HG03460 (cell line): Measurements from ENCODE around the gene ZNF629.

Experiments used
- ATAC-seq: cut with Tn5 transposase; IDR thresholded peaks from one replicate; pipeline ENCODE4 v1.9.1; 2021; ENCODE audit not compliant: unreplicated experiment

ZNF629 gene

DNA sequence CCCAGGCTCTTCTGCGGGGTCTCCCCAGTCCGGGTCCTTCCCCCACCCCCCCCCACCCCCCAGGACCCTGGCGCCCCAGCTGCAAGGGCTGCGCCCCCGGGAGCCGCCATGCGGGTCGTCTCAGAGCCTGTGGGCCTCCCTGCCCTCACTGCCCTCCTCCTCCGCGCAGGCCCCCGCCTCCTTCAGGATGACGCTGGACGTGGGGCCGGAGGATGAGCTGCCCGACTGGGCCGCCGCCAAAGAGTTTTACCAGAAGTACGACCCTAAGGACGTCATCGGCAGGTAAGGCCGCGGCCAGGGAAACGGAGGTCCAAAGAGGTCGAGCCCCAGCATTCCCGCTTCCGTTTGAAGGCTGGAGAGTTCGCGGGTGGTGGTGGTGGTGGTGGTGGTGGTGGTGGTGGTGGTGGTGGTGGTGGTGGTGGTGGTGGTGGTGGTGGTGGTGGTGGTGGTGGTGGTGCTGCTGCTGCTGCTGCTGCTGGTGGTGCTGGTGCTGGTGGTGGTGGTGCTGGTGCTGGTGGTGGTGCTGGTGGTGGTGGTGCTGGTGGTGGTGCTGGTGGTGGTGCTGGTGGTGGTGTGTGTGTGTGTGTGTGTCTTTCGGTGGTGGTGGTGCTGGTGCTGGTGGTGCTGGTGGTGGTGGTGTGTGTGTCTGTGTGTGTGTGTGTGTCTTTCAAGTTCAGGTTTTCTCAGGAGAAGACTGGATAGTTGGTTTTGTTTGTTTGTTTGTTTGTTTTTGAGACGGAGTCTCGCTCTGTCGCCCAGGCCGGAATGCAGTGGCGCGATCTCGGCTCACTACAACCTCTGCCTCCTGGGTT is 38.2 kb downstream of the ZNF629 start:
- no peak for ATAC-seq

DNA sequence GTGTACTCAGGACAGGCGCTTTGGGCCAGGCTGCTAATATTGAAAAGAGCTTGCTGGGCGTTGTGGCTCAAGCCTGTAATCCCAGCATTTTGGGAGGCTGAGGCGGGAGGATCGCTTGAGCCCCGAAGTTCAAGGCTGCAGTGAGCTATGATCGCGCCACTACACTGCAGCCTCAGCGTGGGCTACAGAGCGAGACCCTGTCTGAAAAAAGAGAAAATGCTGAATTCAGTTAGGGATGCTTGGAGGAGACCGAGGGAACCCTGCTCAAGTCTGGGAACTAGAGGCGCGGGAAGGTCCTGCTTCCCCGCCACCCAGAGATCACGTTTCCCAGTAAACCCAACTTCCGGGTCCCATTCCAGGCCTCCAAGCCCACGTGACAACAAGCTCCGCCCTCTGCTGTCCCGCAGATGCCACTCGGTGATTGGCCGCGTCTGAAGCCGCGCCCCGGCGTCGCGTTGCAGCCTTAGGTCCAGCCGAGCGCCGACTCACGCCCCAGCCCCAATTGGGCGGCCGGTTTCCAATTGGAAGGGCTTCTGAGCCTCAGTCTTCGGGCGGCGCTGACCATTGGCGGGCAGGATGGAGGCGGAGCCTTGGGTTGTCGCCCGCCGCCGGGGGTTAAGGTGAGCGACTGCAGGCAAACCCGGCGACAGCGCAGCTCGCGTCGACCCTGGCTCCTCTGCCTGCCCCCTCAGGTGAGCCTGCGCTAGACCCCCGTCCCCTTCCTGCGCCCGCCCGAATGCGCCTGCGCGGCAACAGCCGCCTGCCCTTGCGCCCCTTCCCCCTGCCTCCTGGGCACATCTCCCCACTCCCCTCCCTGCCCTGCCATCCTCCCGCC is 39.0 kb downstream of the ZNF629 start, which contains the start of gene PHKG2:
TSS of gene PHKG2 (plus strand) at position 627 of the 835 bp plus-strand sequence. CDS start 396 bp downstream, outside the sequence.
- peak; percentile 96 for ATAC-seq

DNA sequence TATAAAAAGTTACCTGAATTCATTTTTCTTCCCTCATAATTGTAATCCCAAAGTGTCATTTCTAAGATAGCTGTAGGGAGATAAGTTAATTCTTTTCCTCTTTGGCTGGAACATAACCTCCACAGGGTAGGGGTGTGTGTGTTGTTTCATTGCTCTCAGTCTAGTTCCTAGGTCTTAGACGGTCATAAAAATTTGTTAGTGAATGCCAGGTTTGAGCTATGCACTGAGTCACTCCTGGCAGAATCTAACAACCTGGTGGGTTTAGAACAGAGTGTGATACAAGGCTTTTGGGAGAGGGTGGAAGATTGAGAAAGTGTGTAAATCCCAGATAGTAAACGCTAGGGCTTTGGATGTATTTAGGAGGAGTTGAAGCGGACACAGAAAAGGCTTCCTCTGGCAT is 39.7 kb downstream of the ZNF629 start:
- no peak for ATAC-seq

DNA sequence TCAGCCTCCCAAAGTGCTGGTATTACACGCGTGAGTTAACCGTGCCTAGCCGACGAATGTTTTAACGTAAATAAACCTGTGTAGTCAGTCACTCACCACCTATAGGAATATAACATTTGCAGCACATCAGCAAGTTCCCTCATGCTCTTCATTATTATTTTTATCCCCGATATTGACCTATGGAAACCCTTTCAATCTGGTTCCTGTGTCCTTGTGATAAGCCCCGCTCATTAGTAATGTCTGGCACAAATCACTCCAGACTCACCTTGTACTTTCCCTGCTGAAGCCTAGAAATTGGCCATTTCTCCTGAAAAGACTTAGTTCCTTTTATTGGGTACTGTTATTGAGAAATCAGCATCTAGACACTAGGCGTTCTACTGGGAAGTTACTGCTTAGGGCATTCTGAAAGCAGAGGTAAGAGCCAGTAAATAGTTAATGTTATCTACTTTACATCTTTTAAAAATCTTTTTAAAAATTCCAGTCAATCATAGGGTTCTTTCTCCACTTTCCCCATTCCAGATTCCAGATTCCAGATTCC is 40.3 kb downstream of the ZNF629 start:
- no peak for ATAC-seq

DNA sequence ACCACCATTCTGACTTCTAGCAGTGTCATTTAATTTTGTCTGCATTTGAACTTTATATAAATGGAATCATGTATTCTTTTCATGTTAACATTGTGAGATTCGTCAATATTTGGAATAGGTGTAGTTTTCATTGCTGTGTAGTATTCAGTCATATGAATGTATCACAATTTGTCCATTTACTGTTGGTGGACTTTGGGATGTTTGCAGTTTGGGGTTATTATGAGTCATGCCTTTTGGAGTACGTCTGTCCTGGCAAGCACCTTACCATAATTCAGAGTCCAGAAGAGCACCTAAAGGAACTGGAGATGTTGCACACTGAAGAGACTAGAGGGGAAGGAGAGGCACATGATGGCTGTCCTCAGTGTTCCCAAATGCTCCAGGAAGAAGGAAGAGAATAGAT is 41.9 kb downstream of the ZNF629 start:
- ATAC-seq, result no peak

DNA sequence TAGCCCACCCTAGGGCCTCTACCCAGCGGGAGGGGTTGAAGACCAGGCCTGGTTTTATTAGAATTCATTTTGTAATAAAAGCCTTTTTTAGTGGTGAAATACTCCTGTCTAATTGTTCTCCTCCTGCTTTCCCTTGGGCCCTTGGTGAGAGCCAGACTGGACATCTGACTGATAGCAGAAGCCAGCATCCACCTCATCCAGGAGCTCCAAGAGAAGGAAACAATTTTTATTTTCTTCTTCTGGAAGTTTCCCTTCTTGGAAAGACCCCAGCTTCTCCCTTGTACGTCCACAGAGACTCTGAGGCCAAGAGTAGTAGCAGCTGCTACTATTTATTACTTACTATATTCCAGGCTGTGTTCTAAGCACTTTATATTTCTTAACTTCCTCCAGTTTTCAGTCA is 42.8 kb downstream of the ZNF629 start:
- no peak for ATAC-seq

DNA sequence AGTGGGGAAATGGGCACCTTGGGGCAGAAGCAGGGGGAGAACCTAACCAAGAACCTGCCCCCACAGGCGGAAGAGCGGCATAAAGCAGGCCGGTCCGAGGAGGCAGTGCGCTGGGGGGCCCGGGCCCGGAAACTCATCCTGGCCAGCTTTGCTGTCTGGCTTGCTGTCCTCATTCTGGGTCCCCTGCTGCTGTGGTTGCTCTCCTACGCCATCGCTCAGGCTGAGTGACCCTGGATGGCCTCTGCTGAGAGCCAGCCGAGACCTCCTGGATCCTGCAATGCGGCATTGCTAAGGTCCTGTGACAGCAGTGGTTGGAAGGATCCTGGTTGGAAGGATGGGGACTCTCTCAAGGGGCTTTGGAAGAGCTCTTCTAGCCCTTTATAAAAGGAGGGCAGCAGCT is 43.3 kb downstream of the ZNF629 start:
- no peak for ATAC-seq

DNA sequence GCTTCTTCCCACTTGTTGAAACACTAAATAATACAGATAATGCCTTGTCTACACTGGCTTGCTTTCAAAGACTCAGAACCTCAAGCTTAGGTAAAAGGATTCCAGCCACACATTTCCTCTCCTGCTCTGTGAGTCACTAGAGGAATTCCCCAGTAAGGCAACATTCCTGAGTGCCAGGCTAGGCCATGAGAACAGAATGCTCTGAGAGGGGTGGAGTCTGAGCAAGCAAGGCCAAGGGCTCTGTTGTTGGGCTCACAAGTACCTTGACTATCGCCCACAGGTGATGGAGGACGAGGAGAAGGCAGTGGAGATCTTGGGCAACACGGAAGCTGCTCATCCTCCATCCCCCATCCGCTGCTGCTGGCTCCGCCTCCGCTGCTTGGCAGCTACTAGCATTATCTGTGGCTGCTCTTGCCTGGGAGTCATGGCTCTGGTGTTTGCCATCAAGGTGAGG is 45.5 kb downstream of the ZNF629 start:
- no peak for ATAC-seq

DNA sequence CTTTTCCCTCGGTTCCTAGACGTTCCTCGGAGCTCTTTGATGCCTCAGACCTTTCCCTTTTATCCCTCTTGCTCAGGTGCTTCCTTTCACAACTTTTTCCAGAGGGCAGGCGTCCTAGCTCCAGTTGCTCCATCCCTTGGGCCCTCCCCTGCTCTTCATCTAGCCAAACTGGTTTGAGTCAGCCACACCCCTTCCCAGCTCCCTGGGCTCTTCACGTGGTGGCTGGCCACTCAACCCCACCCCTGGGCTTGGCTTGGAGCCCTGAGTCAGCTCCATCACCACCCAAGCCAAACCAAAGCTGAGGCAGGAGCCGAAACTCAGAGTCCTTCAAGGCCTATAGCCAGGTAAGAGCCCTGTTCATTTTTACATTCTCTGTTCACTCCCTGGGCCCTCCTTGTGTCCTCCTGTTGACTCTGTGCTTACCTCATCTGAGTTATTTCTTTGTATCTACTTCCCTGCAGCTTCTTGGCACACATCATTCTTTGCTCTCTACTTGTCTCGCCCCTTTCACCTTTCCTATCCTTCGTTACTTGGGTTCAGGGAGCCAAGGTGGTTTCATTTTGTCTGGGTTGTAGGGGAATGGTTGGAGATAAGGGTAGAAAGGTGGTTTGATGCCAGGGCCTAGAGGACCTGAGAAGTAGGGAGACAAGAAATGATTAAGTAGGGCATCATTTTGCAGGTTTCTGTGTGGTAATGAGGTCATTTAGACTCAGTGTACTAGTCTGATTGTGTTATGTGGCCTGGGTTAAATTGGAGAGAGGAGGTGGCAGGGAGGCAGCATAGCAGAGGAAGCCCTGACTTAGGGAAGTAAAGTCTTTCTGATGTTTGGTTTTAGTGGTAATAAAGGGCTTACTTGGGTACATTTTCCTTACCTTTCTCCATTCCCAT is 46.4 kb downstream of the ZNF629 start:
- no peak for ATAC-seq

DNA sequence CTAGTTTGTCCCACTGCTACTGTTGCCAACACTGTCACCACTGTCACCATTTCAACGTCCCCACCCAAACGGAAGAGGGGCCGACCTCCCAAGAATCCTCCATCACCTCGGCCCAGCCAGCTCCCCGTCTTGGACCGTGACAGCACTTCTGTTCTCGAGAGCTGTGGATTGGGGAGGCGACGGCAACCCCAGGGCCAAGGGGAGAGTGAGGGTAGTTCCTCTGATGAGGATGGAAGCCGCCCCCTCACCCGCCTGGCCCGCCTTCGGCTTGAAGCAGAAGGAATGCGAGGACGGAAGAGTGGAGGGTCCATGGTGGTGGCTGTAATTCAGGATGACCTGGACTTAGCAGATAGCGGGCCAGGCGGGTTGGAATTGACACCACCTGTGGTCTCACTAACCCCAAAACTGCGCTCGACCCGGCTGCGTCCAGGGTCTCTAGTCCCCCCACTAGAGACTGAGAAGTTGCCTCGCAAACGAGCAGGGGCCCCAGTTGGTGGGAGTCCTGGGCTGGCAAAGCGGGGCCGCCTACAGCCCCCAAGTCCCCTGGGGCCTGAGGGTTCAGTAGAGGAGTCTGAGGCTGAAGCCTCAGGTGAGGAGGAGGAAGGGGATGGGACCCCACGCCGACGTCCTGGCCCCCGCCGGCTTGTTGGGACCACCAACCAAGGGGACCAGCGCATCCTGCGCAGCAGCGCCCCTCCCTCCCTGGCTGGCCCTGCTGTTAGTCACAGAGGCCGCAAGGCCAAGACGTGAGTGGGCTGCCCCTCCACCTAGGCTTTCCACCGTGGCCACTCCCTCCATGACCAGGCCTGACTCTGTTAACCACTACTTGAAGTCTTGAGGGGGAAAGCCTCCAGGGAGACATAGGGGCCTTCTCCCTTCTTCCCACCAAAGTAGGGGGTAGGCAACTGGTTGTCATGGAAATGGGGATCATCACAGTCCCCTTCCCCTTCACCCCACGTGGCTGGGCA is 47.7 kb downstream of the ZNF629 start:
- no peak for ATAC-seq

DNA sequence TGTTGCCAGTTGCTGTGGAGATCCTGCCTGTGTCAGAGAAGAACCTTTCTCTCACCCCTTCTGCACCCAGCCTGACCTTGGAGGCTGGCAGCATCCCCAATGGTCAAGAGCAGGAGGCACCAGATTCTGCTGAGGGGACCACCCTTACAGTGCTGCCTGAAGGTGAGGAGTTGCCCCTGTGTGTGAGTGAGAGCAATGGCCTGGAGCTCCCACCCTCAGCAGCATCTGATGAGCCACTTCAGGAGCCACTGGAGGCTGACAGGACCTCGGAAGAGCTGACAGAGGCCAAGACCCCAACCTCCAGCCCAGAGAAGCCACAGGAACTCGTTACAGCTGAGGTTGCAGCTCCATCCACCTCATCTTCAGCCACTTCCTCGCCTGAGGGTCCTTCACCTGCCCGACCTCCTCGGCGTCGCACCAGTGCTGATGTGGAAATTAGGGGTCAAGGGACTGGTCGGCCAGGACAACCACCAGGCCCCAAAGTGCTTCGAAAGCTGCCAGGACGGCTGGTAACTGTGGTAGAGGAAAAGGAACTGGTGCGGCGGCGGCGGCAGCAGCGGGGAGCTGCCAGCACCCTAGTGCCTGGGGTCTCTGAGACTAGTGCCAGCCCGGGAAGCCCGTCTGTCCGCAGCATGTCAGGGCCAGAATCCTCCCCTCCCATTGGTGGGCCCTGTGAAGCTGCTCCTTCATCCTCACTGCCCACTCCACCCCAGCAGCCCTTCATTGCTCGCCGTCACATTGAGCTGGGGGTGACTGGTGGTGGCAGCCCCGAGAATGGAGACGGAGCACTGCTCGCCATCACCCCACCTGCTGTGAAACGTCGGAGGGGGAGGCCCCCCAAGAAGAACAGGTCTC is 49.0 kb downstream of the ZNF629 start:
- no peak for ATAC-seq

DNA sequence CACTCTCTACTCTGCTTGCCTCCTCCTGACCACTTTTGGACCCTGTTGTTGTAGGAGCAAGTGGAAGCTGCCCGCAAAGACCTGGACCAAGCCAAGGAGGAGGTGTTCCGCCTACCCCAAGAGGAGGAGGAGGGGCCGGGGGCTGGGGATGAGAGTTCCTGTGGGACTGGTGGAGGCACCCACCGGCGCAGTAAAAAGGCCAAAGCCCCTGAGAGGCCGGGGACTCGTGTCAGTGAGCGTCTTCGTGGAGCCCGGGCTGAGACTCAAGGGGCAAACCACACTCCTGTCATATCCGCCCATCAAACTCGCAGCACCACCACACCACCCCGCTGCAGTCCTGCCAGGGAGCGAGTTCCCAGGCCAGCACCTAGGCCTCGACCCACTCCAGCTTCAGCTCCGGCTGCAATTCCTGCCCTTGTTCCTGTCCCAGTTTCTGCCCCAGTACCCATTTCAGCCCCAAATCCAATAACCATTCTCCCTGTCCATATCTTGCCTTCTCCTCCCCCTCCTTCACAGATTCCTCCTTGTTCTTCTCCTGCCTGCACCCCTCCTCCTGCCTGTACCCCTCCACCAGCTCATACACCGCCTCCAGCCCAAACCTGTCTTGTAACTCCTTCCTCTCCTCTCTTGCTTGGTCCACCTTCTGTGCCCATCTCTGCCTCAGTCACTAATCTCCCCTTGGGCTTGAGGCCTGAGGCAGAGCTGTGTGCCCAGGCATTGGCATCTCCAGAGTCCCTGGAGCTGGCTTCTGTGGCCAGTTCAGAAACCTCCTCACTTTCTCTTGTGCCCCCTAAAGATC is 49.8 kb downstream of the ZNF629 start:
- ATAC-seq, result no peak

DNA sequence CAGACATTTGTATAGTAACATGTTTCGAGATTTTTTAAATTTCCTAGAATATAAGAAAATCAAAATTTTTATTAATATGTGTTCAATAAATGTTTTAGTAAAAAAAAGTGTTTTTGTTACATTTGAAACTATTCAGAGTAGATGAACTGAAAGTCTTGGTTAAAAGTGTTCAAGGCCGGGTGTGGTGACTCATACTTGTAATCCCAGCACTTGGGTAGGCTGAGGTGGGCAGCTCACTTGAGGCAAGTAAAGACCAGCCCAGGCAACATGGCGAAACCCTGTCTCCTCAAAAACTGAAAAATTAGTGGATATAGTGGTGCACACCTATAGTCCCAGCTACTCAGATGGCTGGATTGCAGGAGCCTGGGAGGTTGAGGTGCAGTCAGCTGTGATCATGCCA is 55.6 kb downstream of the ZNF629 start:
- no peak for ATAC-seq

DNA sequence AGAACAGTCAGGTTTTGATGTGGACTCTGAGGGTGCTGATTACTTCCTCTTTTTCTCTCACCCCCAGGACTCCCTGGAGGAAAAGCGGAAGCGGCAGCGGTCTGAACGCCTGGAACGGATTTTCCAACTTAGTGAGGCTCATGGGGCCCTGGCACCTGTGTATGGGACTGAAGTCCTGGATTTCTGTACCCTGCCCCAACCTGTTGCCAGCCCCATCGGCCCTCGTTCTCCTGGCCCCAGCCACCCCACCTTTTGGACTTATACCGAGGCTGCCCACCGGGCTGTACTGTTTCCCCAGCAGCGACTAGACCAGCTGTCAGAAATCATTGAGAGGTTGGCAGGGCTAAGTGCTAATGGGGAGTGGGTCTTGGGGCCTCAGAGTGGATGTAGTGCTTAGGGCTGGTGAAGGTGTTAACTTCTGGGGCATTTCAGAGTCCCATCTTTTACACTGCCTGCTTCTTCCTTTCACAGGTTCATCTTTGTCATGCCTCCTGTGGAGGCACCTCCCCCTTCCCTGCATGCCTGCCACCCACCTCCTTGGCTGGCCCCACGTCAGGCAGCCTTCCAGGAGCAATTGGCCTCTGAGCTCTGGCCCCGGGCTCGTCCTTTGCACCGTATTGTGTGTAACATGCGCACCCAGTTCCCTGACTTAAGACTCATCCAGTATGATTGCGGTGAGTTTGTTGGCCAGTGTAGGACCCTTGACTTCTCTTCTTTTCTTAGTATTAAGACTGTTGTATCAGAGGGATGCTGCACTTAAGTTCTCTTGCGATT is 57.9 kb downstream of the ZNF629 start:
- no peak for ATAC-seq
